Activated gamma-delta T cell (primary cell): ENCODE measurements around the gene CSNK2B.

Source experiments
- DNase-seq: peaks from one replicate; lab custom pipeline; 2025; lab: John Stamatoyannopoulos, UW

CSNK2B gene

DNA sequence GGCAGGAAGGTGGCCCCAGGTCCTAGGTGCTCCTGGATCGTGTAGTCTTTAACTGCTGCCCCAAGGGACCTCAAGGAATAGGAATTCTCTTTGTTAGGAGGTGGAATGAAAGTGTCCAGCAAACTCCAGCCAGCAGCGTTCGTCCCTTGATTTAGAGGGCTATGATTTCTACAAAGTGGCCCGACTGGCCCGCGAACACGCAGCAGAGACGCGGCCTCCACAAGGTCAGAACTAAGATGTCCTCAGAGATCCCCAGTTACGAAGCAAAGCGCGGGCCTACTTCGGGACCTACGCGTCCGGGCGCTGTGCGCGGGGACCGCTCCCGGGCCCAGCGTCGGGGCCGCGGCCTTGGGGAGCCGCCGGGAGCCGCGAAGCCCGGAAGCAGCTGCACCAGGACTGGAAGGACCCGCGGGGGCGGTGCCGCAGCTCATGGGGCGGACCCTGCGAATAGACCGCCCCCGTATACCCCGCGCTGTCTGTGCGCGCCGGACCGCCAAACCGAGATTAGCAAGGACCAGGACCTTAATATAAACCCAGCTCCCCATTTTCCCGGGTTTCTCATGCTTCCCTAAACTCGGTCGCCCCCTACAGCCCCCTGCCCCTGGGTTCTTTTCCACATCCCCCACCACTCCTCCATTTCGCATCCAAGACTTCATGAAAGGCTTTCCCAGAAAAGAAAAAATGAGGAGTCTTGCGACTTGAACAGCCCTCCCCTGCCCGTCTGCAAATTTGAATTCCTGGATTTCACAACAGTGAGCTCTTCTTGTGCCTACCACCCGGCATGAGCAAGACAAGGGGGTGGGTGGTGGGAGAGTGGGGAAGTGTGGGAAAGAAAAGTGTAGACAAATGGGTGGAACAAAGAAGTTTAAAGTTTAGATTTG lies 5.3 kb upstream of the CSNK2B start, which contains the start of gene C6orf47:
Gene C6orf47 (minus strand): TSS at position 398 of the 881 bp plus-strand sequence. CDS start 831 bp downstream, outside the sequence.
- DNase-seq = peak; percentile 66

DNA sequence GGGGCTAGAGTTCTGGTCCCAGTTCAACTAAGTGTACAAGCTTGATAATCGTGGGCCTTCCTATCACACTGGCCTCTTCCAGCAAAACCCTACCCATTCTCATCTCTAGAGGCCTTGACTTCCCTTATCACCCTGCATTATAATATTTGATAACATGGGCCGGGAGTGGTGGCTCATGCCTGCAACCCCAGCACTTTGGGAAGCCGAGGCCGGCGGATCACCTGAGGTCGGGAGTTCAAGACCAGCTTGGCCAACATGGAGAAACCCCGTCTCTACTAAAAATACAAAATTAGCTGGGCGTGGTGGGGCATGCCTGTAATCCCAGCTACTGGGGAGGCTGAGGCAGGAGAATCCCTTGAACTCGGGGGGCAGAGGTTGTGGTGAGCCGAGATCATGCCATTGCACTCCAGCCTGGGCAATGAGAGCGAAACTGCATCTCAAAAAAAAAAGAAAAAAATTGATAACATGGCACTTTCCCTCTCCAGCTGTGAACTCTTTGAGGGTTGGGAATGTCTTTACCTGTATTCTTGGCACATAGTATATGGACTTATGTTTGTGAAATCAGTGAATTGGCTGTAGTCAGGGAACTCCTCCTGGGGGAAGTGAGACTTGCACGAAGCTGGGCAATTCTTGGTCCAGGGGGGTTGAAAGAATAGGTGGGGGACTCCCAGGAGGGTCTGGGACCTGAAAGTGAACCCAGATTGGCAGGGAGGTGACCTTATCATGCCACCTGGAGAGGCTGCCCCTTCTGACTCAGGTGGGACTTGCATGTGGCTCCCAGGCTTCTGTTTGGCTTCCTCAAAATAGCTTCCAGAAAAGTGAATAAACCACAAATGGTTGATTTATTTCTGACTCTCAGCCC lies 4.4 kb upstream of the CSNK2B start:
- DNase-seq = no peak

DNA sequence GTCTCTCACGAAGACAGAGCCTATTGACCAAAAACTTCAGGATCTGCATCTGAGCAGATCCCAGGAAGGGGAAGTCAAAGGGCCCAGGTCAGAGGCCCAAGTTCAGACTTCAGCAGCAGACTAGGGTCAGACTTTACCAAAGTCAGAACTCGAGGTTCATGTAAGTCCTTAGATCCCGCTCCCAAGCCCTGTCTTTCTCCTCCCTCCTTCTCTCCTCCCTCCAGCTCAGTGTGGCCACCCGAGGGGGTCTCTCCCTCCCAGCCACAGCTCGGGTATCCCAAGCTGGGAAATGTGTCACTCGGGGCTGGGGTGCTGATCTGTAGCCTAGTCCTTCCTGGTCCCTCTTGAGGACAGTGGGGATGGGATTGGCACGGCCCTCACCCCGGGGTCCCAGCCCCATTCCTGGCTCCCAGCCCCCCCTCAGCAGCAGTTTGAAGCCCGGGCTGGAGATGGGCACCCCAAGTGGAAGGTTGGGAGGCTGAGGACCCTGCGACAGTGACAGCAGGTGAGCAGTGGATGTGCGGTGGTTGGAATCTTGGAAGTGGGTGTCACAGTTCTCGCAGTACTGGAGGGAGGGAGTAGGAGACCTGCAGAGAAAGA lies 3.7 kb upstream of the CSNK2B start:
- DNase-seq = no peak

DNA sequence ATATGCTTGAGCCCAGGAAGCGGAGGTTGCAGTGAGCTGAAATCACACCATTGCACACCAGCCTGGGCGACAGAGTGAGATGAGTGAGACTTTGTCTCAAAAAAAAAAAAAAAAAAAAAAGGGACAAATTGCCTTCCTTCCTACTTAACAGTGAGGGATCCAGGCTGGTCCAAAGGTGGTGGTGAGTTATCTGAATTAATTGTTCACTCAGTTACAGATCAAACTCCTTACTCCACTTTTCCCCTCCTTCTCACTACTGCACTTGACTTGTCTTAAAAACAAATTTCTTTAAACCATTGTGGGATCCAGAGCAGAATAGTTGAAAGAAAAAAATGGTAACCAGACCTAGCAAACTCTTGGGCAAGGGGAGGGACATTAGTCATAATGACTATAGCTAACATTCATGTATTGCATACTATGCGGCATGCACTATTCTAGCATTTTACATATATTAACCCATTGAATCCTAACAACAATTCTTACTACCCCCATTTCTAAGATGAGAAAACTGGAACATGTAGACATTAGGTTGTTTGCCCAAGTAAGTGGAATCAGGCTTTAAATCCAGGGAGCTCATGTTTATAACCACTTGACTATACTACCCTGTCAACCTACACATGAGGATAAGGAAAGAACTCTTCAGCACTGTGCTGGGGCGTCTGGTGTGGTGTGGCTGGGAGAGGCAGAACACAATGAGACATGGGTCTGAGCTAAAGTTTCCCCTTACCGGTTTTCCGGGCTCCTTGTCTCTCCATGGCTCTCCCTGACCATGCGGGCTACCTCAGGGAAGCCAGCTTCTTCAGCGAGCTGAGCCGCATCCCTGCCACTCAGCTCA lies 2.5 kb upstream of the CSNK2B start:
- DNase-seq = no peak

DNA sequence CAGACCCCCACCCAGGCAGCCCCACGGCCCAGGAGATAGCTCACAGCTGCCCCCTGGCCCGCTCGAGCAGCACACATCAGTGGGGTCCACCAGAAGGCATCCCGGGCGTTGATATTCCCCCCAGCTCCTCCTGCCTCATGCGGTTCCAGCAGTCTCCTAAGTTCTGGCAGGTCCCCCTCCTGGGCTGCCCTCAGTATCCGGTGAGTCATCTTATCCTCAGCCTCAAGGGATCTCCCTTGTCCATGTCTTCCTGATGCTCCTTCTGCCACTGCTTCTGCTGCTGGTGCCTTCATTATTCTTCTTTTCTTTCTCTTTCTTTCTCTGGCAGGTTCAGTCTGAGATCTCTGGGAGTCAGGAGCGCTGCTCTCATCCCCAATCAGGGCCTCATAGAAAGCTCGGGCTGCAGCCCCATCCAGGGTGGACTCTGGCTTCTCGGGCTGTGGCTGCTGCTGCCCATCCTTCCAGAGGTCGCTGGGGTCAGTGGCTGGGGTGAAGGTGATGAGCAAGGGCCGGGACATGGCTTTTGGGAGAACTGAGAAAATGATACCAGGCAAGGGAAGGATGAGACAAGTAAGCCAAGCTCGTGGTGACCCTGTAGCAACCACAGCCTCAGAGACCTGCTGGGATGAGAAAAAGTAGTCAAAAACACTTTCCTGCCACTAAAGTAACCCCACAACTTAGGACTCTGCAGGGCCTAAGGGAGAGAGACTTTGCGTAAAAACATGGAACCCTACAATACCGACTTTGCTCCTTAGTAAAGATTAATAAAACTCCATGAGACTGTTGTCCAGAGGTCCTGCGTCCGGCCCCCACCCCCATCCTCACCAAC lies 1.7 kb upstream of the CSNK2B start:
- no peak for DNase-seq

DNA sequence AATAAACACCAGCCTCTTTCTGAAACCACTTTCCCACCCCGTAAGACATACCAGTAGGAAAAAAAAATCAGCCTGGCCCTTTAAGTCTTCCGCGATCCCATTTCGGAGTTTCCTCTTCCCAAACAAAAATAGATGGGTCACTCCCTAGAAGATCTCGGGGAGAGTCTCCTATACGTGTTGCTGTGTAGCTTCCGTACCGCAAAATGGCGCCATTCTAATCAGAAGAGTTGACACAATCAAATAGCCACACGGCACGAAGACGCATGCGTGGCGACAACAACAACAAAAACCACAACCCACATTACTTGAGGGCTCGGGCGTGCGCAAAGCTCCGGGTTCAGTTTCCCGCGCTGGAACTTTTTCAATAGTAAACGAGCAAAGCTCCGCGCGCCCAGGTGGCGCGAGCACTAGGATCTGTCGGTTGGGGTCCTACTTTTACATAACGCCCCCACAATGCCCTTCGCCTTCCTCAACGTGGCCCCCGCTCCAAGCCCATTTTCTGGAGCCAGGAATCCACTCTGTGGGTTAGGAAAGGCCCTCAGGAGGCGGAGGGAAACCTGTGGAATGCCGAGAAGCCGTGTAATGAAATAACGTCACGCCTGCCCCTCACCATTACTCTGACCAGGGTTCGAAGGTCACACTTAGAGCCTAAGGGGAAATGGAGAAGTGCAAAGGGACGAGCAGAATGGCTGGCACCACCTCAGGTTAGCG lies 935 bp upstream of the CSNK2B start, which contains the start of gene GPANK1:
Gene GPANK1 (minus strand): TSS at position 208 of the 711 bp plus-strand sequence. CDS start 519 bp downstream, outside the sequence.
- DNase-seq = peak; percentile 34

DNA sequence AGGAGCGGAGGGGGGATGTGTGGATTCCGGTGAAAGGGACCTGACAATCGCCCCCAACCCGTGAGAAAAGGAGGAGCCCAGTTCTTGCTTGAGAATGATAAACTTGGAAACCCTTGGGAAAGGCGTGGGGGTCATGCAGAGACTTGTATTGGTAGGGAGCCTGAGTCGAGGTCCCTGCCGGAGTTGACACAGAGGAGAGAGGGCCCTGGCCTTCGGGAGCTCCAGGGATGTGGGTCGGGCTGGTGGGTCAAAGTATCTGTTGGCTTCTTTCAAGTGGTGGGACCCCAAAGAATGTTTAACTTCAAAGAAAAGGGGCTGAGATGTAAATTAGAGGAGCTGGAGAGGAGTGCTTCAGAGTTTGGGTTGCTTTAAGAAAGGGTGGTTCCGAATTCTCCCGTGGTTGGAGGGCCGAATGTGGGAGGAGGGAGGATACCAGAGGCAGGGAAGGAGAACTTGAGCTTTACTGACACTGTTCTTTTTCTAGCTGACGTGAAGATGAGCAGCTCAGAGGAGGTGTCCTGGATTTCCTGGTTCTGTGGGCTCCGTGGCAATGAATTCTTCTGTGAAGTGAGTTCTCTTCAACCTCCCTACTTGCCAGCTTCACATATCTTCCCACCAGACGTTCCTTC lies 571 bp downstream of the CSNK2B start:
- DNase-seq = no peak

DNA sequence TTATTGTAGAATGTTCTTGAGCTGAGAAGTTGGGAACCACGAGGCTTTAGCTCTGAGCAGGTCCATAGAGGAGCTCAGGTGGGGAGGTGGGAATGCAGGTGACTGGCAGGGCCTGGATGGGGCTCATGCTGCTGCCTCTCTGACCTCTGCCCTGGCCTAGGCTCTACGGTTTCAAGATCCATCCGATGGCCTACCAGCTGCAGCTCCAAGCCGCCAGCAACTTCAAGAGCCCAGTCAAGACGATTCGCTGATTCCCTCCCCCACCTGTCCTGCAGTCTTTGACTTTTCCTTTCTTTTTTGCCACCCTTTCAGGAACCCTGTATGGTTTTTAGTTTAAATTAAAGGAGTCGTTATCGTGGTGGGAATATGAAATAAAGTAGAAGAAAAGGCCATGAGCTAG lies 3.8 kb downstream of the CSNK2B start, which contains the start of gene LY6G5B:
Gene LY6G5B (plus strand): TSS at position 301 of the 400 bp plus-strand sequence. CDS start 975 bp downstream, outside the sequence.
- DNase-seq = no peak

DNA sequence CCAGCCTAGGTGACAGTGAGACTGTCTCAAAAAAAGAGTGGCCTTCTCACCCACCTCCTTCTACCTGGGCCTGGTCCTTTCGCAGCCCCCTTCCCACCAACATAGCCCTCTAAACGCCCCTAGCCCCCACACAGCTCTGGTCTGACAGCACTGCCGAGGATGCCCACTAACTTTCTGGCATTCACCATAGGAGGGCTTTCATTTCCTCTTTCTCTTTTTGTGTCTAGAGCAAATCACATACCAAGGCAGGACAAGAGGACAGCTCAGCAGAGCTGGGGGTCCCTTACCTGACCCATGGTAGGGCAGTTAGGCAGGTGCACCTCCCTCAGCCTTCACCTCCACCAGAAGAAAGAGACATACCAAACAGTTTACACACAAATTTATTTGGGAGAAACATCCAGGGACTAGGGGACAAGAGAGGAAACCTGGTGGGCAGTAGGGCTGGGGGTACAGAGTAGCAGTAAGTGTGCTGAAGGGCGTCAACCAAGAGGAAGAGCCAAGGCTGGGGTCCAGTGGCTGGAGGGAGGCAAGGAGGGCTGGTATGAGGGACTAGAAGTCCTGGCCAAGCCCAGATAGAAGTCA lies 10.5 kb downstream of the CSNK2B start:
- no peak for DNase-seq

DNA sequence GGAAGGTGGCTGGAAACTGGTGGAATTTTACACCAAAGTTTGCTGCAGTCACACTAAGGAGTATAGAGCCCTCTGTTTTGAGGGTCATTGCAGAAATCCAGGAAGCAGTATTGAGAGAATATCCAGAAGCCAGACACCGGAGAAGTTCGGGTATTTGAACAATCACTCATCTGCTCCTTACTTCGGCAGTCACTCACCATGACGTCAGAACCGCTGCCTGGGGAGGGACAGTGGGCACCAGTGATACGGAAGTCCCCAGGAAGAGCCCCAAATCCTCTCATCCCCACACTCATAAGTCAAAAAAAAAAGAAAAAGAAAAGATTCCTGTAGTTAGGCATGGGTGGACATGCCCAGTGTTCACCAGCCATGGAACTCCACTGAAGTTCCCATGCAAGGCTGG lies 11.0 kb downstream of the CSNK2B start:
- no peak for DNase-seq

DNA sequence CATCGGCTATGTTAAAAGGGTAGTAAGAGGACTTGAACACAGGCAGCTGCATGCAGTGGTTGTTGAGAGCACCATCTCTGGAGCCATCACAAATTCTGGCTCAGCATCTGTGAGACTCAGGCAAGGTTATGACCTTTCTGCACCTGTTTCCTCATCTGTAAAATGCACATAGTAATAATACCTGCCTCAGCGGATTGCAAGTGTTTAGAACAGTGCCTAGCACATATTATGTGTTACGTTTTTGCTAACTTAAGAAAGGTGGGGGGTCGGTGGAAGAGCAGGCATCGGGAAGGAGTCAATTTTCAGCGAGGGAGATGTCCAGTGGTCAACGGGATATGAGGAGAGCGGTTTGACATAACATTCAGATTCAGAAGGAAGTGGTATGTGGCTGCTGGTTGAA lies 12.1 kb downstream of the CSNK2B start:
- no peak for DNase-seq

DNA sequence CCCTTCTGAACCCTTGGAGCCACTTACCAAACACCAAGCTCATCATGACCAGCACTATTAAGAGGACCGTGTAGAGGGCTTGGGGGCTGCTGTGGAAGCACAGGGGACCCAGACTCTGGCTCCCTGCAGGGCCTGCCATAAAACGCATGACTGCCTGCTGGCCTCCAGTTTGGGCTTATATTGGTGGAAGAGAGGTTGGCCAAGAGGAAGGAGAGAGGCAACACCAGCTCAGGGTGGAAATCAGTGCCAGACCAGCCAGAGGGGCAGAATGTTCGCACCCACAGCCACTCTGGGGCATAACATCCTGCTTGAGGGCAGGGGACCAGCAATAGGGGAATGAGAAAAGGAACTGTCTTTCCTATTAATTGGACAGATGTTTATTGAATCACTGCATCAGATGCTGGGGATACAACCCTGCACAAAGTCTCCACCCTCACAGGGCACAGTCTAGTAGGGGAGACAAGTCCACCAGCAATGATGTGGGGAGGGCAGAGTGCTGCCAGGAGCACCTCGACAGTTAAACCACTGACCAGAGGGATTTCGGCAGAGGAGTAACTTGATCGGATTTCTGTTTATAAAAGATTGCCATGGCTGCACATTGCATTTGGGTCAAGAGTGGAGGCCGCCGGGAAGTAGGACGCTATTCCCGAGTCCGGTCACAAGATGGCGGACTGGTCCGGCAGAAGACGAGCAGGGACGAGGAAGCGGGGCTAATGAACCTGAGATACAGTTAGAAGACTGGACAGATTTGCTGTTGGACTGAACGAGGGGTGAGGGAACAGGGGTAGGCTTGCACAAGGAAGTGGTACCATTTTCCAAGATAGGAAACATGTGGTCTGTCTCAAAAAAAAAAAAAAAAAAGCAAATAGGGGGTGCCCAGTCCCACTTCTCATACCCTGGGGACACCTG lies 14.6 kb downstream of the CSNK2B start, which contains the start of gene LY6G5C:
Gene LY6G5C (minus strand): TSS at position 842 of the 909 bp plus-strand sequence. CDS start 694 bp downstream, at position 148.
- no peak for DNase-seq

DNA sequence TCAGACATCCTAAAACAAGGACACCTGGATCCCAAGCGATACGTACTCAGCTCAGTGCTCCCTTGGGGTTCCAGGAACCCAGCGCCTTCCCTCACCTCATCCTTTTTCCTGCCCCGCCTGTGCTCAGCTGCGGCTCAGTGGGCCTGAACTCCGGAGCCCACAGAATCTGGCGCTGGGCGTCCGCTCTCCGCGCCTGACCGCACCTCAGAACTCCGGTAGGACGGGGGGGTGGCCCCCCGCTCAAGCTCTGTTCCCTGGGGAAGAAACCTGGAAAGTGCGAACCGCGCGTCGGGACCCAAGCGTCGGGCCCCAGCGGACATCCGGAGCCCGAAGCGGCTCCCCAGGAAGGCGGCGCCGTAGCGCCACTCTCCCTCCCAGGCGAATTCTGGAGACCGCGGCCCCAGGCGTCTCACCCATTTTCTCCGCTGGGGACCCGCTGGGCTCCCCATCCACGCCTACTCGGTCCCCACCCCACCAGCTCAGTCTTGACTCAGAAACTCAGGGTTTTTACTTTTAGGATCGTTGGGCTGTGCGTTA lies 15.3 kb downstream of the CSNK2B start:
- no peak for DNase-seq

DNA sequence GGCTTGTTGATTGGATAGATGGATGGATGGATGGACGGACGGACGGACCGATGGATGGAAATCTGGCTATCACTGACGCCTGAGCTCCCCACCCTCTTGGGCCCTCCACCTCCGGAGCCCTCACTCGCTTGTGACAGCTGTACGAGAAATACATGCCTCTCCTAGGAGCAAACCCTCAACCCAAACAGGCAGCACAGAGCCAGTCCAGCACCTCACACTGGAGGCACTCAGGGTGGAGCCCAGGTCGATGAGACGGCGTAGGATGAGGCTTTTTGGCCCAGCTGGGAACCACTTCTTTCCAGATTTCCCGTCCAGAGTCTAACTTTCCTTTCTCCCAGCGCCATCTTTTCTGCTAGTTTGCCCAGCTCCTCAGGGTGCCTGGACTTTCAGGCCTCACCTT lies 17.7 kb downstream of the CSNK2B start:
- DNase-seq = no peak

DNA sequence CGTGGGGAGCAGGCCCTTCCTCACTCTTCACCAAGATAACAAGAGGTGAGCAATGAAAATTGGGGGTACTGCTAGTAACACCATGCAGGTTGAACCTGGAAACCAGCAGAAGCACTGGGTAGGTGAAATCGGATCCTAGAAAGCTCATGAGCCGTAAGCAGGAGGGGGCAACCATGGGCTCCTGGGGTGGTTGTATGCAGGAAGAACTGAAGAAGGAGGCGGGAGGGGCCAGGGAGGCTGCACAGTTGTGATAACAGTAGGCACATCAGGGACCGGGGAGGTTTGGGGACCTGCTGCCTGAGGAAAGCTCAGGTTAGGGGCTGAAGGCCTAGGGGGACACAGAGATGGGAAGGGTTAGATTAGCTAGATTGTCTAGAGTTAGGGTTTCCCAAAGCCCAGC lies 20.6 kb downstream of the CSNK2B start:
- no peak for DNase-seq

DNA sequence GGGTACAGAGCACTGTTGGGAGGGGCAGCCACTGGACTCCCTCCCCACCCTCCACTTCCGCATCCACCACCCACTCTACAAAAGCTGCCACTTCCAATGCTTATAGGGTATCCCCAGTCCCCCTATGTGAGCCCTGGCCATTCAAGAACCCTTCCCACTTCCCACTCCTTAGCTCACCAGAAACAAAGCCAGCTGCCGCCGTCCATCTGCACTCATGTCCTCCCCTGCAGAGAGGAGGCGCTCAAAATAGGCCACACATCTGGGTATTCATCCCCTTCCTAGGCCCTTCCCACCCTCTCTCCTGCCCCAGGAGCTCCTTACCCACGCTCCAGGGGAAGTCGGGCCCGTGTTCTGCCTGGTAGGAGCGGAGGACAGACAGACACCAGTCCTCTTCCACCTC lies 21.4 kb downstream of the CSNK2B start:
- DNase-seq = no peak
